Measurements from ENCODE around the gene NAA10. TPM values are rescaled to one million over a fixed set of nuclear protein-coding genes. Genes with fewer than 3 reads are reported as not detected.

The NAA10 gene
- total RNA-seq, 1 experiment from 2014 or later = 107 TPM

DNA sequence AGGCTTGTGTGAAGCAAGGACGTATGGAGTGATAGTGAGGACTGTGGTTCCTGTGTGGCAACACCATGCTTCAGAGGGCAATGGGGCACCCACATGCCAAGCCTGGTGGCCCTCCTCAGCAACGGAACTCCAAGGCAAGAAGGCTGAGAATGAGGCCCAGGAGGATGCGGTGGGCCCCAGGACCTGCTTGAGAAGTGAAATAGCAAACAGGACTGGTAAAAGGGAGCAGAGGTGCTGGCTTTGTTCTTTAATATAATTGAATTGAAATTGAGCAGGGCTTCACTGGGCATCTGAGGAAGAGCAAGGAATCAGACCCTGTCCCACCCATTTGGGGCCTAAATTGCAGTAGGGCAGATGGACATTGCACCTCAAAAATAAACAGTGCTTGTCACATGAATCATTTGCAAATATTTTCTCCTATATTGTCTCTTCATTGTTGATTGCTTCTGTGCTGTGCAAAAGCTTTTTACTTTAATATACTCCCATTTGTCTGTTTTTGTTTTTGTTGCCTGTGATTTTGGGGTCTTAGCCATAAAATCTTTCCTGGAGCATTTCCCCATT, 40.0 kb upstream of the NAA10 start:
- Mint-ChIP-seq H3K4me1 (0 out of 2 replicates have a peak, but pooled peaks cover 10% of the 10 kb centered on the region), H3K27me3 (ENCODE audit: low read depth) (no peaks in the 10 kb centered on the region), H3K4me3 (no peak overlapping the region), H3K9me3 (no peaks in the 10 kb centered on the region), H3K27ac (0 out of 2 replicates have a peak overlapping the region, but pooled peaks have one; percentile 19), H3K36me3 (no peaks in the 10 kb centered on the region; the same call in 1 of the 2 replicates)
- no peak for DNase-seq (ENCODE audit: low spot score)
- no peak for ATAC-seq
- TF ChIP-seq, protein P1, sequence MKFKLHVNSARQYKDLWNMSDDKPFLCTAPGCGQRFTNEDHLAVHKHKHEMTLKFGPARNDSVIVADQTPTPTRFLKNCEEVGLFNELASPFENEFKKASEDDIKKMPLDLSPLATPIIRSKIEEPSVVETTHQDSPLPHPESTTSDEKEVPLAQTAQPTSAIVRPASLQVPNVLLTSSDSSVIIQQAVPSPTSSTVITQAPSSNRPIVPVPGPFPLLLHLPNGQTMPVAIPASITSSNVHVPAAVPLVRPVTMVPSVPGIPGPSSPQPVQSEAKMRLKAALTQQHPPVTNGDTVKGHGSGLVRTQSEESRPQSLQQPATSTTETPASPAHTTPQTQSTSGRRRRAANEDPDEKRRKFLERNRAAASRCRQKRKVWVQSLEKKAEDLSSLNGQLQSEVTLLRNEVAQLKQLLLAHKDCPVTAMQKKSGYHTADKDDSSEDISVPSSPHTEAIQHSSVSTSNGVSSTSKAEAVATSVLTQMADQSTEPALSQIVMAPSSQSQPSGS (CRISPR knock-in tag; IDR thresholded peaks at IDR 0.05; ENCODE audit: borderline replicate concordance, low read depth) = no peak
- TF ChIP-seq ATF1 (CRISPR knock-in tag; IDR thresholded peaks at IDR 0.05) = no peak
- ChIA-PET CTCF (interaction anchor here (1.1 kb wide), 2 partner anchors 39 to 333 kb away, joined by 3 to 4 read pairs; no protein-coding TSS in a partner anchor), POLR2A (interaction anchor here (0.8 kb wide), 1 partner anchor 27 kb away, joined by 3 read pairs; no protein-coding TSS in a partner anchor)

DNA sequence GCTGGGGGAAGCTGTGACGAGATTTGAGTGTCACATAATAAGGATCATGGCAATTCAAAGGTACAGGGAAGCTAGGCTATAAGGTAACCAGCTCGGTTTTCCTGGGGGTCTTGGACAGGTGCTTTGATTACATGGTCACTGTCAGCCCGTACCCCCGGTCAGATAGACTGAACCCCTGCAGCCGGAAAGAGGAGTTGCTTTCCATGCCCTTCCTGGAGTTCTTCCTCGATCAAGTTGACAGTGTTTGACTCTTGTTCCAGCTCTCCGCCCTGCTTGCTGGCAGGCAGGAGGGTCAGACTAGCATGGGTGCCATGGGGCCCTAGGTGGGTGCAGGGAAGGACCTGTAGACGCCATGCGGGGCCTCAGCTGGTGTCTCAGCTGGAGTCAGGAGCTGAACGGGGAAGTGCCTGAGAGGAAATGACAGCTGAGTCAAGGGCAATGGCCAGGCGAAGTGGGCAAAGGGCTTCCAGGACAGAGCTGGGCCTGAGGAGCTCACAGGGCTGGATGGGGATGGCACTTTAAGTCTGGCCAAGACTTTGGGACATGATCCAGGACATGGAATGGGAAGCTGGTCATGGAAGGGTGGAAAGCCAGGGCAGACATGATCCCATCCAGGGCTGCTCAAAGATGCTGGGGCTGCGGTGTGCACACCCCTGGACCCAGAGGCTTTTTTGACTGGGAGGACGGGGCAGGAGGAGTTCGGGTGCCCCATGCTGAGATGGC, 39.3 kb upstream of the NAA10 start:
- ATAC-seq (no peak), DNase-seq (ENCODE audit: low spot score) (no peak)
- ChIA-PET CTCF (interaction anchor here (1.1 kb wide), 2 partner anchors 40 to 334 kb away, joined by 3 to 4 read pairs; no protein-coding TSS in a partner anchor), POLR2A (interaction anchor here (0.8 kb wide), 1 partner anchor 28 kb away, joined by 3 read pairs; no protein-coding TSS in a partner anchor)
- Mint-ChIP-seq H3K4me1 (0 out of 2 replicates have a peak, but pooled peaks cover 10% of the 10 kb centered on the region), H3K27me3 (ENCODE audit: low read depth) (no peaks in the 10 kb centered on the region), H3K9me3 (no peaks in the 10 kb centered on the region), H3K27ac (peak overlapping the region; percentile 21), H3K36me3 (no peaks in the 10 kb centered on the region; the same call in 1 of the 2 replicates), H3K4me3 (no peak overlapping the region; the same call in 1 of the 2 replicates)
- no peak for TF ChIP-seq GTF2I (CRISPR knock-in tag; conservative IDR thresholded peaks at IDR 0.05)
- TF ChIP-seq SMAD4 (CRISPR knock-in tag; IDR thresholded peaks at IDR 0.05) = no peak
- no peak for TF ChIP-seq RELA (CRISPR knock-in tag; IDR thresholded peaks at IDR 0.05; ENCODE audit: borderline replicate concordance)
- TF ChIP-seq ATF1 (CRISPR knock-in tag; IDR thresholded peaks at IDR 0.05) = no peak
- TF ChIP-seq, protein P2, sequence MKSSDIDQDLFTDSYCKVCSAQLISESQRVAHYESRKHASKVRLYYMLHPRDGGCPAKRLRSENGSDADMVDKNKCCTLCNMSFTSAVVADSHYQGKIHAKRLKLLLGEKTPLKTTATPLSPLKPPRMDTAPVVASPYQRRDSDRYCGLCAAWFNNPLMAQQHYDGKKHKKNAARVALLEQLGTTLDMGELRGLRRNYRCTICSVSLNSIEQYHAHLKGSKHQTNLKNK (CRISPR knock-in tag; IDR thresholded peaks at IDR 0.05) = no peak
- no peak for TF ChIP-seq SOX15 (CRISPR knock-in tag; IDR thresholded peaks at IDR 0.05)
- TF ChIP-seq, protein P3, sequence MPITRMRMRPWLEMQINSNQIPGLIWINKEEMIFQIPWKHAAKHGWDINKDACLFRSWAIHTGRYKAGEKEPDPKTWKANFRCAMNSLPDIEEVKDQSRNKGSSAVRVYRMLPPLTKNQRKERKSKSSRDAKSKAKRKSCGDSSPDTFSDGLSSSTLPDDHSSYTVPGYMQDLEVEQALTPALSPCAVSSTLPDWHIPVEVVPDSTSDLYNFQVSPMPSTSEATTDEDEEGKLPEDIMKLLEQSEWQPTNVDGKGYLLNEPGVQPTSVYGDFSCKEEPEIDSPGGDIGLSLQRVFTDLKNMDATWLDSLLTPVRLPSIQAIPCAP (CRISPR knock-in tag; IDR thresholded peaks at IDR 0.05) = no peak
- TF ChIP-seq, protein P4, sequence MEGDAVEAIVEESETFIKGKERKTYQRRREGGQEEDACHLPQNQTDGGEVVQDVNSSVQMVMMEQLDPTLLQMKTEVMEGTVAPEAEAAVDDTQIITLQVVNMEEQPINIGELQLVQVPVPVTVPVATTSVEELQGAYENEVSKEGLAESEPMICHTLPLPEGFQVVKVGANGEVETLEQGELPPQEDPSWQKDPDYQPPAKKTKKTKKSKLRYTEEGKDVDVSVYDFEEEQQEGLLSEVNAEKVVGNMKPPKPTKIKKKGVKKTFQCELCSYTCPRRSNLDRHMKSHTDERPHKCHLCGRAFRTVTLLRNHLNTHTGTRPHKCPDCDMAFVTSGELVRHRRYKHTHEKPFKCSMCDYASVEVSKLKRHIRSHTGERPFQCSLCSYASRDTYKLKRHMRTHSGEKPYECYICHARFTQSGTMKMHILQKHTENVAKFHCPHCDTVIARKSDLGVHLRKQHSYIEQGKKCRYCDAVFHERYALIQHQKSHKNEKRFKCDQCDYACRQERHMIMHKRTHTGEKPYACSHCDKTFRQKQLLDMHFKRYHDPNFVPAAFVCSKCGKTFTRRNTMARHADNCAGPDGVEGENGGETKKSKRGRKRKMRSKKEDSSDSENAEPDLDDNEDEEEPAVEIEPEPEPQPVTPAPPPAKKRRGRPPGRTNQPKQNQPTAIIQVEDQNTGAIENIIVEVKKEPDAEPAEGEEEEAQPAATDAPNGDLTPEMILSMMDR (IDR thresholded peaks at IDR 0.05) = no peak
- no peak for TF ChIP-seq ZNF219 (CRISPR knock-in tag; IDR thresholded peaks at IDR 0.05; ENCODE audit: borderline replicate concordance)
- TF ChIP-seq TEAD4 (CRISPR knock-in tag; IDR thresholded peaks at IDR 0.05) = no peak
- TF ChIP-seq ZNF416 (CRISPR knock-in tag; IDR thresholded peaks at IDR 0.05) = no peak
- TF ChIP-seq CBFB (CRISPR knock-in tag; IDR thresholded peaks at IDR 0.05; ENCODE audit: low read depth) = no peak
- no peak for TF ChIP-seq ZNF232 (CRISPR knock-in tag; IDR thresholded peaks at IDR 0.05)
- TF ChIP-seq, protein P5, sequence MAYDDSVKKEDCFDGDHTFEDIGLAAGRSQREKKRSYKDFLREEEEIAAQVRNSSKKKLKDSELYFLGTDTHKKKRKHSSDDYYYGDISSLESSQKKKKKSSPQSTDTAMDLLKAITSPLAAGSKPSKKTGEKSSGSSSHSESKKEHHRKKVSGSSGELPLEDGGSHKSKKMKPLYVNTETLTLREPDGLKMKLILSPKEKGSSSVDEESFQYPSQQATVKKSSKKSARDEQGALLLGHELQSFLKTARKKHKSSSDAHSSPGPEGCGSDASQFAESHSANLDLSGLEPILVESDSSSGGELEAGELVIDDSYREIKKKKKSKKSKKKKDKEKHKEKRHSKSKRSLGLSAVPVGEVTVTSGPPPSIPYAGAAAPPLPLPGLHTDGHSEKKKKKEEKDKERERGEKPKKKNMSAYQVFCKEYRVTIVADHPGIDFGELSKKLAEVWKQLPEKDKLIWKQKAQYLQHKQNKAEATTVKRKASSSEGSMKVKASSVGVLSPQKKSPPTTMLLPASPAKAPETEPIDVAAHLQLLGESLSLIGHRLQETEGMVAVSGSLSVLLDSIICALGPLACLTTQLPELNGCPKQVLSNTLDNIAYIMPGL (CRISPR knock-in tag; IDR thresholded peaks at IDR 0.05) = no peak
- no peak for TF ChIP-seq SMAD3 (CRISPR knock-in tag; IDR thresholded peaks at IDR 0.05; ENCODE audit: borderline replicate concordance)
- TF ChIP-seq, protein P6, sequence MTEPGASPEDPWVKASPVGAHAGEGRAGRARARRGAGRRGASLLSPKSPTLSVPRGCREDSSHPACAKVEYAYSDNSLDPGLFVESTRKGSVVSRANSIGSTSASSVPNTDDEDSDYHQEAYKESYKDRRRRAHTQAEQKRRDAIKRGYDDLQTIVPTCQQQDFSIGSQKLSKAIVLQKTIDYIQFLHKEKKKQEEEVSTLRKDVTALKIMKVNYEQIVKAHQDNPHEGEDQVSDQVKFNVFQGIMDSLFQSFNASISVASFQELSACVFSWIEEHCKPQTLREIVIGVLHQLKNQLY (CRISPR knock-in tag; IDR thresholded peaks at IDR 0.05) = no peak
- TF ChIP-seq, protein P7, sequence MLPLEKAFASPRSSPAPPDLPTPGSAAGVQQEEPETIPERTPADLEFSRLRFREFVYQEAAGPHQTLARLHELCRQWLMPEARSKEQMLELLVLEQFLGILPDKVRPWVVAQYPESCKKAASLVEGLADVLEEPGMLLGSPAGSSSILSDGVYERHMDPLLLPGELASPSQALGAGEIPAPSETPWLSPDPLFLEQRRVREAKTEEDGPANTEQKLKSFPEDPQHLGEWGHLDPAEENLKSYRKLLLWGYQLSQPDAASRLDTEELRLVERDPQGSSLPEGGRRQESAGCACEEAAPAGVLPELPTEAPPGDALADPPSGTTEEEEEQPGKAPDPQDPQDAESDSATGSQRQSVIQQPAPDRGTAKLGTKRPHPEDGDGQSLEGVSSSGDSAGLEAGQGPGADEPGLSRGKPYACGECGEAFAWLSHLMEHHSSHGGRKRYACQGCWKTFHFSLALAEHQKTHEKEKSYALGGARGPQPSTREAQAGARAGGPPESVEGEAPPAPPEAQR (CRISPR knock-in tag; IDR thresholded peaks at IDR 0.05) = no peak
- no peak for TF ChIP-seq NFE2L1 (CRISPR knock-in tag; IDR thresholded peaks at IDR 0.05)
